HG03354 (cell line): ENCODE measurements around the gene GTF3C4.

Source experiments
- ATAC-seq: cut with Tn5 transposase; IDR thresholded peaks from one replicate; pipeline ENCODE4 v1.9.1; 2021; ENCODE audit warnings: mild to moderate bottlenecking; ENCODE audit not compliant: unreplicated experiment, poor library complexity, severe bottlenecking

The GTF3C4 gene

DNA sequence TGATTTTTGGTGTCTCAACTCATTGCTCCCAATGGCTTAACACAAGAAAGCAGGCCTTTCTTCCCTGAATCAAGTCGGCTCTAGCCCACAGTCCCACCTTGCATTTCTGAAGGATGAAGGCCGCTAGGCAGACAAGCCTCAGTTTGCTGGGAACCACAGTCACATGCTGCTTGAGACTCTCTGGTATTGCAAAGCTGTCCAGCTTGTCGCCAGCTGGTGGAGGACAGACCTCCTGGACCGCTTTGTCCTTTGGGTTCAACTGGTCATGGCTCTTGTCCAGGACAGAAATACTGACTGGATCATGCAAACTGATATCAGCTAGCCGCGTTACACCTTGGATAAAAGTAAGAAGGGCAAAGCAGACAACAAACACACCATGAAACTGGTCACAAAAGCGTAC is 23.5 kb upstream of the GTF3C4 start:
- no peak for ATAC-seq

DNA sequence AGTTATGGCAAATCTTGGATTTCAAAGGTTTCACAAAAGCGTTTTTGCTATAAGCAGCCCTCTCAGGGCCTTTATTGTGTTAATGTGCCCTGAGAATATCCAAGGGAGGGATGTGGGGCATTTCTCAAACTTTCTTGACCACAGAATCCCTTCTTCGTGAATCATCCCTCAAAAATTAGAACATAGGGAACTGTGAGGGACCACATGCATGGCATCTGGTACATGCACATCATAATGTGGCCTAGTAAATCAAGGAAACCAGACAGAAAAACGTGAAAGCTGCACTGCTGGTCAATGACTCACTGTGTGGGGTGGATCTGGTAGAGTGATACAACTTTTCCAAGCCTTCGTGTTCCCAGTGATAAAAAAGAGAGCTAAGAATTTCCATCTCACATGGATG is 22.9 kb upstream of the GTF3C4 start:
- ATAC-seq = no peak

DNA sequence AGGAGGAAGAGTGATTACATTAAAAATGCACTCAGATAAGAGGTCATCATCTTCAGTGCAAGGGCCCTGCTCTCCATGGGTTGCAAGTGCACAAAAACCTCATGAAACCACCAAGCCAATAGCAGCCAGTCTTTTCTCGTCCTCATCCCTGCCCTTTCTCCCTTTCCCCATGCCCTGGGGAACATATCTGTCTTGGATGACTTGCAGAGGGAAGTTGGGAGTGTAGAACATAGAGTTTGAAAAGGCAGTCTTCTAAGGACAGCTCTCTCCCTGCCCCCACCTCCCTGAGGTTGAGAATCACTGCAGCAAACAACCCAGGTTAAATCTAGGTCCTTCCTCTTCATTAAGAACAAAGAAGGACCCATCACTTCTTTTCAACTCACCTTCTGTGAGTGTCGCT is 22.5 kb upstream of the GTF3C4 start:
- no peak for ATAC-seq

DNA sequence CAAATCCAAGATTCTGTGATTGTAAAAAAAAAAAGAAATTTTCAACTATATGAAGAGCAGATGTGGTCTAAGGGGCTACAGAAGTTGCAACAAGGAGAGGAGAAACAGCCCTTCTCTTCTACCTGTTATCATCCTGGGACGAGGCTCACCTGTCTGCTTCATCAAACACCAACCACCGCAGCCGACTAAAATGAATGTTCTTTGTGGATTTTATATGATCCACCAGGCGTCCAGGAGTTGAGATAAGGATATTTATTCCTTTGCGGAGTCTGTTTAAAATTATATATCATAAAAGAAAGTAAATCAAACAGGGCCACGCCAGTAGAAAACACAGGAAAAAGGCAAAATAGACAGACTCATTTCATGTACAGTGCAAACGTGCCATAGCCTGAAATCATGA is 22.0 kb upstream of the GTF3C4 start:
- ATAC-seq = no peak

DNA sequence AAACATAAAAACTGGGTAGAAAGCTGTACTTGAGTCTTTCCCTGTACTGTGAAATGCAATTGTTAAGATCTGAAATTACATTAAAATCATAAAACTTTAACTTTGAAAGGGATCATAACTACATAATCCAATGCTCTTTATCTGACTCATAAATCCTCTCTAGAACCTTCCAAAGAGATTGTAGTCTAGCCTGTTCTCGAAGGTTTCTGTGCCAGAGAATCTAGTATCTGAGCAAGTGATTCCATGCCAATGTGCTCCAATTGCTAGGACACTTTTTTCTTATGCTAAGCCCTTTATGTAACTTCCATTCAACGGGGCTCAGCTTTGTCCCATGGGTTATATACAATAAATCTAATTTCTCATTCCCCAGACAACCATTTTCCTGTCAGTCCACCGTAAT is 21.6 kb upstream of the GTF3C4 start:
- ATAC-seq = no peak

DNA sequence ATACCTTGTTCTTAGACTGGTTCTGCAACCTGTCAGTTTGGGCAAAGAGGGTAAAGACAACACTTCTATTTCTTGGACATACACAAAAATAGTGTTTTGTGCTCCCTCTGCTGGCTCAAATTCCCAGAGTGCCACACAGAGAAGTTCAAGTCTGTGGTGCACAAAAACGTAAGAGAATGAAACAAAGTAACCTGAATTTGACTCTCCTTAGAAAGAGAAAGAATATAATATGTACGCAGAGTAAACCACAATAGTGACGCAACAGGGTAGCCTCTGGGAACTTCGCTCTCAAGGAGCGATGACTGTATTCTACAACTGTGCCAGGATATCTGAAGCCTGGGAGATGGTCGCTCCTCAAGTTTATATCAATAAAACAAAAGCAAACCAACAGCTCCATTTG is 19.0 kb upstream of the GTF3C4 start:
- ATAC-seq = no peak

DNA sequence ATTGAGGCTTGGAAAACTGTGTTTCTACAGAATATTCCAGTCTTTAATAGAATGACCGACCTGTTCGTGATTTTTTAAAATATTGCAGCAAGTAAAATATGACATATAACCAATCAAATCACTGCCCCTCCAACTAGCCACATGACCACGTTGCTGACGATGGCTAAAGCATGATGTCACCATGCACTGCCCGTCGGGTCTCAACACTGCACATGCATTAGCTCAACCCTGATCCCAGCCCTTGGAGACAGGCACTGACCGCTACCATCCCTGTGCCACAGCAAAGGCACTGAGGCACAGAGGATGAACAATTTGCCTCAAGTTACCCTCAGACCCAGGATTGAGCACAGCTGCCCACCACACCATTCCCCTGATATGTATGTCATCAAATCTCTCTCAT is 14.0 kb upstream of the GTF3C4 start:
- ATAC-seq = no peak

DNA sequence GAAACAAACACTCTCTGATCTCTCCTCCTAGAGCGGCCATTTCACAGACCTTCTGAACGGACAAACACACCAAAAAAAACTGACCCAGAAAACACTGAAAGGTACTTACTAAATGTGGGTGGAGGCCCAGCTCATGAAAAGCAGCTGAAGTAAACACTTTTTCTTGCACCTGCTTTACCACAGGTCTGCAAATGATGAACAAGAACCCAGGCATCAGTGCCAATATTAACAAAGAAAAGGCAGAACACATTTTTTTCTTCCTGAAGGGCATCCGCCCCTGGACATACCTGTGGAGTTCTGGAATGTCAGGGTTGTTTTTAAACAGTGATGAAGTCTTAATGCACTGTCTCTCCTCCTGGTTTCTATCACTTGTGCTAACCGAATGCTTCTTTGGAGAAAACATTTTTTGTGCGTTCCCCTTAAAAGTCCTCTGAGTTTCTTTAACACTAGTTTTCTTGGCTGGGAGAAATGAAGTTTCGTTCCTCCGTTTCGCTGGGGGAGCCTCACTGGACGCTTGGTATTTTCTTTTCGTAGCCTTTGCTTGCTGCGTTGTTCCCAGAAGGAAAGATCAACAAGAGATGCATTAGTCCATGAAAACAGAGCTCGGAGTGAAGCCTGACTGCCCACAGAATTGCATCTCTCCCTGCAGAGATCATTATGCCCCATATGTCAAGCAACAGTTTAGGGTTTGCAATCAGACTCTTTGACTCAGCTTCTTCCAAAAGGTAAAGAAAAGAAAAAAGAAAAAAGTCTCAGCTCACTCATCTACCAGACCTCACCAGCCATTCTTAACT is 7.9 kb upstream of the GTF3C4 start:
- ATAC-seq = no peak

DNA sequence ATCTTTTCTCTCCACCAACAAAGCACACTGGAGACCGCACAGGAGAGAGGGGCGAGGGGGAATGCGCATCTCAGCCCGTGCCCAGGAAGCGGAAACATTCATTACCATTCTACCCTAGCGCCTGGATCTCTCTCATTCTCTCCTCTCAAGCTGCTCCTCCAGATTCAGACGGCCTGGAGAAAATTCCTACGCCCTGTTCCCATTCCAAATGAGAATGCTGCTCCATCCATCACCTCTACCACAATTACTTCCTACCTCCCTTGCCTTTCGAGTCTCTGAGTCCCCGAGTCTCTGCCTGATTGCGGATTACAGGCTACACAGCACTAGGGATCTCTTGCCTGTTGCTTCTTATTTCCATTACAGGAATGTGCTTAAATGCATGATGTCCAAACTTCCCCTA is 7.1 kb upstream of the GTF3C4 start:
- ATAC-seq = no peak

DNA sequence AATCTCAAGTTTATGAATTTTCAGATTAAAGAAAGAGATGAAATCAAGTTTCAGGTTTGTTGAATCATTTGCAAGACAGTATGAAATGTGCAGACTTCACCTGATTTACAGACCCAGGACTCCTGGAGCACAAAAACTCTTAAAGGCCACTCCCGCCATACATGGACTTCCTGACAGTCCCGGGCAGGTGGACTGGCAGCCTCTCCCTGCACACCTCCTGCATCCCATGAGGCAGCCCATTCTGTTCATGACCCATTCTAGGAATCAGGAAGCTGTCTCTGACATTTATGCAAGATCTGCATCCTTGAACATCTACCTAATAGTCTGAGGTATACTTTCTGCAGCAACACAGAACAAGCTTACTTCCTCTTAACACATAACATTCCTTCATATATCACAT is 6.4 kb upstream of the GTF3C4 start:
- ATAC-seq = no peak

DNA sequence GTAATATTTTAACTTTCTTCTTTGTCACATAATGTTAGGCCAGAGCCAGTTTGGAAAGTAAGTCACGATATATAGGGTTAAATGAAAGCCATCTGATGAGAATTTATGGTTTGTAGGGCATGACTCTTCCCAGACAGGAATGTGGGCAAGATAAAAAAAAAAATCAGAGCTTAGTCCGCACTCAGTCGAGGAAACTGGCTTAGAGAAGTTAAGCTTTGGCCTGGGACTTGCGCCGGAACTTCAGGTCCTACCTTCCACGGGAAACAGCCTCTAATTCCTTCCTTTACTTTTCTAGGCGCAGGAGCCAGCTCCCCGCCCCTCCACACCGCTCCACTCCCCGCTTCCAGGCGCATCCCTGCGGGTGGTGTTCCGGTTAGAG is 956 bp upstream of the GTF3C4 start:
- no peak for ATAC-seq

DNA sequence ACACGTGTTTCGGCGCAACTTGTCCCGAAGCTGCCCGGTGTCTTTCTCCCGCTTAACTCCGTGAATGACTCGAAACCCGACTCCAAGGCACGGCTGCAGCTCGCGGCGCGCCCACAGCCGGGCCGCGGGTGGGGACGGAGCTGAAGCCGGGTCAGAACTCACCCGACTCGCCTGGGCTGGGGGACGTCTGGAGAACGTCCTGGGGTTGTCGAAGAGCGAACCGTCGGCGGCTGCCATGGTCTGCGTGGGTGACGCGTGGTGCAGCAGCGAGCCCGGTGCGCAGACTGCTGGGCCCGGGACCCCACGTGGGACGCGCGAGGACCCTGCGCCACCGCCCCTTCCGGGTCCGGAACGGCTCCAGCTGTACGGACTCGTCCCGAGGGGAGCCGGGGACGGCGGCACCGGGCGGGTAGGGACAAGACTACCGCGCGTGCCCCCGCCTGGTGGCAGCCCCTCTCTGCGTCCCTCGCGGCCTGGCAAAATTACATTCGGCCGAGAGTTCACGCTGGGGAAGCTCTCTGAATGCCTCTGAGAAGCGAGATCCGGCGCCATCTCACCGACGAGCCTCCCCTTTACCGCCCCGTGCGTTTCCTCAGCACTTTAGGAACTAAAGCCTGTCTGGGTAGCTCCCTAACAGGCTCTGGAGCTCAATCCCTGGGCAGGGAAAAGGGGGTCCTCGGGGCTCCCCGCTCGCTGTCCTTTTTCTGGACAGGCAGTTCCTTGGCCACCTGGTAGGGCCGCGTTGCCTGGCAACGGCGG is 387 bp upstream of the GTF3C4 start, which contains the start of gene DDX31:
Gene DDX31 (minus strand): TSS at position 286 of the 759 bp plus-strand sequence. CDS start 49 bp downstream, at position 237.
- peak; percentile 75 for ATAC-seq

DNA sequence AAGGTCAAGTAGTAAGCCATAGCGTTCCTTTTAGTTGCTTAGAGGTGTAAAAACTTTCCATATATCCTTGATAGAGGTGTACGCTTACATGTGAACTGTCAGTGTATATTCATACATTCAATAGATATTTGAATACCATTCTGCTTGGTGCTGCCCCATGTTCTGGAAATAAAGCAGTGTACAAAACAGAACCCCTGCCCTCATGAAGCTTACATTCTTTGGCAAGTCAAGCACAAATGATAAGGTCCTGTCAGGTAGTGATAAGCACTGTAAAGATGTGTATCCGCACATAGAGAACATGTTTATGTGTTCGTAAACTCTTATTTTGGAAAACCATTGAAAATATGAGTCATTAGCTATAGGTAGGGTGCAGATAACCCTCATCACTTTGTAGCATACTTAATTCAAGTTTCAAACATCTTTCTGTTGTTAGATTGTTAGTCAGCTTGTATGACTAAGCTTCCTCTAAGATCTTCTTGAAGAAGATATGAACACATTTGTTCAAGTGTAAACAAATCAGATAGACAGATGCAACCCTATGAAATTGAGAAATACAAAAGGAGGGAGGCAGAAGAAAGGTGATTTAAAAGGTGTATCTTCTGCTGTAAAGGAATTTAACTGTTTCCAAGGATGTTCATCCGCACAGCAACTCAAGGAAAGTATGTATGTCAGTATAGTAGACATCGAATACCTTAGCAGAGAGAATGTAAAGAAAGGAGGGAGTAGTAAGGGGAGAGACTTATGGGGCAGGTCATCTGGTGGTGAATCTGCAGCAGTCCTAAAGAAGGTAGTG is 1.6 kb downstream of the GTF3C4 start:
- ATAC-seq = no peak

DNA sequence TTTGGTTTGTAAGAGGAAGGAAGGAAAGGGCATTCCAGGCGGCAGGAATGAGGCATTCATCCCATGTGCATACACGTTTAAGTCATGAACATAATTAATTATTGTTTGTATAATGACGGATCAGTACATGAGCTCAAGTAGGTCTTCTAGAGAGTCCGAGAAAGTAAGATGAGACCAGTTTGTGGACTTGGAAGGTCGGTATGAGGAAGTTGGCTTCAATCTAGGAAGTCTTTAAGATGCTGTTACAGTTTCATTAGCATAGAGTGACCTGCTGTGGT is 2.1 kb downstream of the GTF3C4 start:
- no peak for ATAC-seq

DNA sequence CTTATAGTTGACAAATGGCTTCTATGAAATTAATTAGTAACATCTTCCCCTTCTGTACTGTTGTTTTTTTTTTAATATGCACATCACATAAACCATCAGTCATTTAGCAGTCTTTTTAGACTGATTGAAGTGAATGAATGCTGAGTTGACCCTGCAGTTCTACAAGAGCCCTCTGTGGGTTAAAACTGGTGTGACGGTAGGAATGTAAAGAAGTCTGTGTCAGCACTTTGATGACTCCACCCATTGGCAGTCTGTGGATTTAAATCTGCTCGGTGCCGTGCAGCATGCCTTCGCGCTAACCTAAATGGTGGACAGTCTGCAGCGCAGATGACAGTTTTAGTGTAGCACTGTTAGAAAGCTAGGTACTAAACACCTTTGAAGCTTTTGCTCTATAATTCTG is 3.1 kb downstream of the GTF3C4 start:
- ATAC-seq = no peak

DNA sequence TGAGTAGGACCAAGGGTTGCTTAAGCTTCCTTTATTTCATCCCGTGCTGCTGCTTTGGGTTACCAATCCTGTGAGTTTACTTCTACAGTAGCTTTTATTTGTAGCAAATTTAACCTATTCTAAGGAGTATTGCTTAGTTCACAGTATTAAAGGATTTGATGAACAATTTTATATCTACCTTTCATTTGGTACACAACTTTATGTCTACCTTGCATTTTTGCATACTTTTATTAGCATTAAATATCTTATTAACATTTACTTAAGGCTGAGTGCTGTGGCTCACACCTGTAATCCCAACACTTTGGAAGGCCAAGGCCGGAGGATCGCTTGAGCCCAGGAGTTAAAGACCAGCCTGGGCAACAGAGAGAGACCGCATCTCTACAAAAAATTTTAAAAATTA is 4.2 kb downstream of the GTF3C4 start:
- no peak for ATAC-seq

DNA sequence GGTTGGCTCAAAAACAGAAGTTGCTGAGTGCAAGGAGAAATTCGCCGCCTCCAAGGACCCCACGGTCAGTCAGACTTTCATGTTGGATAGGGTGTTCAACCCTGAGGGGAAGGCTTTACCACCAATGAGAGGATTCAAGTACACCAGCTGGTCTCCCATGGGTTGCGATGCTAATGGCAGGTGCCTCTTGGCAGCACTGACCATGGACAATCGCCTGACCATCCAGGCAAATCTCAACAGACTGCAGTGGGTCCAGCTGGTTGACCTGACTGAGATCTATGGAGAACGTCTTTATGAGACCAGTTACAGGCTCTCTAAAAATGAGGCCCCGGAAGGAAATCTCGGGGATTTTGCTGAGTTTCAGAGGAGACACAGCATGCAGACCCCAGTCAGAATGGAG is 7.7 kb downstream of the GTF3C4 start:
- ATAC-seq = no peak

DNA sequence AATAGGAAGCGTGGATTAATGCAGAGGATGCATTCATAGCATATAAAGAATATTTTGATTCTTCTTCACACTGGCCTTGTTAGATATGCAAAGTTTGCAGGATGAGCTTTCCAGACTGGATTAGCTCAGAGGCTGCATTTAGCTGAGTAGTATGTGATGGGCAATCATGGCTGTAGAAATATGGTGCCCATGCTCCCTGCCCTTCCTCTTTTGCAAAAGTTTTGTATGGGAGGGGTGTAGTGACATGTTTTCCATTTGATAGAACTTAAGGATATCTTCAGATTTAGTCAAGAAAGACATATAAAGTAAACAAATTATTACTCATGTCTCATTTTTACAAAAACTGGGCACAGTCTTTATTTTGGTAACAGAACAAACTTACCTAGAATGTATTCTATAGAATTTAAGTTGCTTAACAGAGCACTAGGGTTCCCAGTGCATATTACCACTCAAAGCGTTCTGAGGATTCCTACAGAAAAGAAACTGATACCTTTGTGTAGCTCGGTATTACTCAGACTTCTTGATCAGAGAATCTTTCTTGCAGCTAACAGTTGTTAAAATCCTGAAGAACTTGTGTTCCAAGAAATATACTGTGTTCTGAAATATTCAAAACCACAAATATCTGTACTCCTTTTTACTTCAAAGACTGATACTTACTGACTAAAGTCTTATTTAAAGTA is 9.8 kb downstream of the GTF3C4 start:
- ATAC-seq = no peak

DNA sequence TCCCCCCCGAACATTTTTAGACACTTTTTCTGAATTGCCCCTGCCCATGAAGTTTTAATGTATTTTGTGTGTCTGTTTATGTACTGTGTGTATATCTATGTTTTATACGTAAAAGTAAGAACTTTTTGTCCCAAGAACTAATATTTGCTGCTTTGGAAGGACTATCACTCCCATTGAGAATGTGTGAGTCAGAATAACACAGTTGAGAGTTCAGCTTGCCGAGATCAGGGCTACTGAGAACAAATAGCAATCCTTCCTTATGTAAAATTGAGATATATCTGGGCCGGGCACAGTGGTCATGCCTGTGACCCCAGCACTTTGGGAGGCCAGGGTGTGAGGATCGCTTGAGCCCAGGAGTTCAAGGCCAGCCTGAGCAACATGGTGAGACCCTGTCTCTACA is 11.3 kb downstream of the GTF3C4 start:
- no peak for ATAC-seq

DNA sequence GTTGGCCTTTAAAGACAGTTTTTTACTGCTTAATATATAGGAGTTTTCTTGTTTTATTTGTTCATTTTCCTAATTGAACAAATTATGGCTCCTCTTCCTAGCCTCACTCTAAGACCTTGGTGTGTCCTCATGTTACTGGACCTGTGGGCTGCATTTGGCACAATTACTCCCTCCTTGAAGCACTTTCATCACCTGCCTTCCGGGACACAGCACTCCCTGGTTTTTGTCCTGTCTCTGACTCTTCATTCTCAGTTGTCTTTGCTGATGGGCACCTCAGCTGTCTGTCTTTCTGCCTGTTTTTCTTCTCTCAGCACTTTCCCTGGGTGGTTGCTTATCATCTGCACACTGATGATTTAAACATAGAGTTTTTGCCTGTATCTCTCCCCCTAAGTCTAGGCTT is 13.6 kb downstream of the GTF3C4 start:
- no peak for ATAC-seq
